Activated CD8-positive, alpha-beta memory T cell treated with anti-CD3 and anti-CD28 coated beads for 4 hours (primary cell): ENCODE results near the gene SCML2.
"Not testable (repeated sequence)": the region's sequence is repeated elsewhere in the genome, so short reads cannot be mapped to it uniquely, and the experiment has no call there.

Source experiments
- DNase-seq, 2 donors: peaks; one replicate each; pipeline ENCODE4 v3.0.0-alpha.2; 2020; ENCODE audit warnings: low read depth in 2 of 2

SCML2 gene

GRCh38 chrX:18271725-18272124 is 82.8 kb downstream of the SCML2 start:
- no peak for DNase-seq

GRCh38 chrX:18271309-18271708 is 83.2 kb downstream of the SCML2 start:
- no peak for DNase-seq

- no peak for DNase-seq
Measured at GRCh38 chrX:18255059-18255458, 99.4 kb downstream of the SCML2 start.

GRCh38 chrX:18252644-18253359 is 101.7 kb downstream of the SCML2 start:
- no peak for DNase-seq

- DNase-seq: not testable (repeated sequence)
Measured at GRCh38 chrX:18229646-18230045, 124.8 kb downstream of the SCML2 start.

GRCh38 chrX:18228069-18228468 is 126.4 kb downstream of the SCML2 start:
- no peak for DNase-seq

GRCh38 chrX:18227458-18227857 is 127.0 kb downstream of the SCML2 start:
- DNase-seq: no peak

GRCh38 chrX:18220786-18221185 is 133.7 kb downstream of the SCML2 start, which contains the start of gene BEND2:
BEND2 (minus strand) TSS chrX:18220886; CDS start chrX:18220750, 136 bp downstream.
- no peak for DNase-seq

- DNase-seq: no peak
Measured at GRCh38 chrX:18210470-18210869, 144.0 kb downstream of the SCML2 start.

GRCh38 chrX:18206657-18207056 is 147.8 kb downstream of the SCML2 start:
- DNase-seq: no peak

- DNase-seq: no peak
Measured at GRCh38 chrX:18203631-18204030, 150.9 kb downstream of the SCML2 start.

- no peak for DNase-seq
Measured at GRCh38 chrX:18194688-18195087, 159.8 kb downstream of the SCML2 start.
